HEK293 (cell line): ENCODE data around the gene PPP2R5D.

Source experiments
- CTCF ChIA-PET: fragments of 350-600 bp; formaldehyde crosslinking; extraction: SDS; loops from one replicate; lab custom pipeline; 2021; ENCODE audit warnings: antibody characterized with exemption; lab: Yijun Ruan, JAX
- POLR2A ChIA-PET: fragments of 300-600 bp; formaldehyde crosslinking; extraction: SDS; loops from one replicate; lab custom pipeline; 2020; ENCODE audit warnings: antibody characterized with exemption, inconsistent platforms; lab: Yijun Ruan, JAX
- H3K27ac ChIP-seq: fragments of 200-500 bp; sonication (Bioruptor generic); 2 replicates; pipeline ENCODE4 v1.5.1; 2014; ENCODE audit warnings: low read depth, low read length, control low read depth, inconsistent platforms; ENCODE audit errors: extremely low read depth
- H3K36me3 ChIP-seq, 2 experiments: fragments of 200-500 bp in 1 of 2; sonication (Bioruptor generic) in 1 of 2; 1 replicate in 1 of 2; 2 replicates in 1 of 2; pipeline ENCODE4 v1.5.1; 2014 to 2017; ENCODE audit warnings: inconsistent platforms in 2 of 2, low read length in 2 of 2; ENCODE audit not compliant: control insufficient read depth in 2 of 2, insufficient read depth in 1 of 2
- H3K4me1 ChIP-seq: fragments of 200-500 bp; sonication (Bioruptor generic); 2 replicates; pipeline ENCODE4 v1.5.1; 2014; ENCODE audit warnings: mild to moderate bottlenecking, low read length, inconsistent platforms; ENCODE audit not compliant: control insufficient read depth, insufficient read depth
- H3K4me3 ChIP-seq: 2 replicates; pipeline ENCODE4 v1.5.1; 2011; ENCODE audit warnings: low read depth, mild to moderate bottlenecking, control low read depth, low read length, moderate library complexity
- H3K9me3 ChIP-seq: fragments of 200-500 bp; sonication (Bioruptor generic); 2 replicates; pipeline ENCODE4 v1.5.1; 2014; ENCODE audit warnings: low read depth, low read length, inconsistent platforms; ENCODE audit not compliant: control insufficient read depth, insufficient read depth
- PATZ1 ChIP-seq: fragments of 450-650 bp; formaldehyde crosslinking; IDR thresholded peaks from 2 replicates; pipeline ENCODE4 v1.5.1; 2016; ENCODE audit warnings: missing biosample characterization, missing genetic modification characterization
- PBX3 ChIP-seq: sonication (generic); formaldehyde crosslinking; IDR thresholded peaks from 2 replicates; pipeline ENCODE4 v1.8.1; 2022; ENCODE audit warnings: mild to moderate bottlenecking, moderate library complexity, missing genetic modification reagents
- PRDM1 ChIP-seq: fragments of 450-650 bp; formaldehyde crosslinking; IDR thresholded peaks from 2 replicates; pipeline ENCODE4; 2016; ENCODE audit warnings: missing biosample characterization, missing genetic modification characterization
- TCF7L2 ChIP-seq: IDR thresholded peaks from 2 replicates; pipeline ENCODE4 v1.6.1; 2011; ENCODE audit warnings: low read depth, mild to moderate bottlenecking, inconsistent platforms, low read length, moderate library complexity, borderline replicate concordance
- ZBTB7A ChIP-seq: fragments of 450-650 bp; formaldehyde crosslinking; IDR thresholded peaks from 2 replicates; pipeline ENCODE4 v1.5.1; 2016; ENCODE audit warnings: low read depth, missing biosample characterization, missing genetic modification characterization
- ZNF175 ChIP-seq: fragments of 450-650 bp; formaldehyde crosslinking; IDR thresholded peaks from 2 replicates; pipeline ENCODE4 v1.5.1; 2016; ENCODE audit warnings: missing biosample characterization, missing genetic modification characterization
- ZNF19 ChIP-seq: fragments of 450-650 bp; formaldehyde crosslinking; IDR thresholded peaks from 2 replicates; pipeline ENCODE4; 2016; ENCODE audit warnings: missing biosample characterization, missing genetic modification characterization, low read depth
- ZNF223 ChIP-seq: fragments of 450-650 bp; formaldehyde crosslinking; IDR thresholded peaks from 2 replicates; pipeline ENCODE4 v1.5.1; 2016; ENCODE audit warnings: missing biosample characterization, missing genetic modification characterization
- ZNF274 ChIP-seq, 2 experiments: fragments of 200-500 bp in 1 of 2; fragments of 450-650 bp in 1 of 2; sonication (Bioruptor generic) in 1 of 2; formaldehyde crosslinking in 1 of 2; IDR thresholded peaks; 2 replicates each; pipeline versions ENCODE4 v1.5.1 to v1.6.1; 2014 to 2016; ENCODE audit warnings: borderline replicate concordance in 1 of 2, inconsistent platforms in 1 of 2, low read length in 1 of 2, missing biosample characterization in 1 of 2, missing genetic modification characterization in 1 of 2
- ZNF292 ChIP-seq: fragments of 450-650 bp; formaldehyde crosslinking; IDR thresholded peaks from 2 replicates; pipeline ENCODE4 v1.5.1; 2016; ENCODE audit warnings: low read depth, missing biosample characterization, missing genetic modification characterization, borderline replicate concordance
- ZNF335 ChIP-seq: fragments of 450-650 bp; formaldehyde crosslinking; conservative IDR thresholded peaks from 2 replicates; pipeline ENCODE4 v1.5.1; 2016; ENCODE audit warnings: missing biosample characterization, missing genetic modification characterization
- ZNF473 ChIP-seq: fragments of 450-650 bp; formaldehyde crosslinking; IDR thresholded peaks from 2 replicates; pipeline ENCODE4 v1.5.1; 2017; ENCODE audit warnings: missing biosample characterization, missing genetic modification characterization
- ZNF530 ChIP-seq: fragments of 450-650 bp; formaldehyde crosslinking; IDR thresholded peaks from 2 replicates; pipeline ENCODE4 v1.5.1; 2016; ENCODE audit warnings: low read depth, missing biosample characterization, missing genetic modification characterization
- ZNF600 ChIP-seq: fragments of 450-650 bp; formaldehyde crosslinking; IDR thresholded peaks from 2 replicates; pipeline ENCODE4 v1.5.1; 2016; ENCODE audit warnings: missing biosample characterization, missing genetic modification characterization
- ZNF837 ChIP-seq: fragments of 450-650 bp; formaldehyde crosslinking; IDR thresholded peaks from 2 replicates; pipeline ENCODE4 v1.5.1; 2016; ENCODE audit warnings: missing biosample characterization, missing genetic modification characterization
- TF ChIP-seq, protein P1 (sequence below): fragments of 450-650 bp; formaldehyde crosslinking; IDR thresholded peaks from 2 replicates; pipeline ENCODE4 v1.5.1; 2016; ENCODE audit warnings: missing biosample characterization, missing genetic modification characterization
- TF ChIP-seq, protein P2 (sequence below): fragments of 450-650 bp; formaldehyde crosslinking; optimal IDR thresholded peaks from 2 replicates; pipeline ENCODE3; 2016; ENCODE audit warnings: missing biosample characterization, mild to moderate bottlenecking, missing genetic modification characterization
- TF ChIP-seq, protein P3 (sequence below): fragments of 450-650 bp; formaldehyde crosslinking; IDR thresholded peaks from 2 replicates; pipeline ENCODE4 v1.5.1; 2016; ENCODE audit warnings: missing biosample characterization, missing genetic modification characterization, borderline replicate concordance

The PPP2R5D gene

DNA sequence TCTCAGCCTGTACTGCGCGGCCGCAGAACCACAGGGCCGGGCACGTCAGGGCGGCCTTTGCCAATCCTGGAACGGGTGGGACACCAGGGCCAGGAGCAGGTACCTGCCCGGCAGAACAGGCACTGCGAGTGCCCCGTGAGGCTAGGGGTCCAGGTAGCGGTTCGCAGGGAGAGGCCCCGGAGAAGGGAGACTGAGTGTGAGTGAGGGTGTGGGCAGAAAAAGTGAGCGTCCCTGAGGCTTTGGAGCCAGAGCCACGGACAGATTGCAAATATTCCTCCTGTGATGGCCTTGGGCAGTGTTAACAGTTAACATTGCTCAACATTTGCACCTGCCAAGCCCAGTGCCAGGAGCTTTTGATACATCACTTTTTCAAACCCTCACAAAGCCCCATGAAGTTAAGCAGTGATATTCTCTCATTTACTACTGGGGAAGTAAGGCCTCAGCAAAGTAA lies 23.3 kb upstream of the PPP2R5D start:
- ChIA-PET POLR2A (interaction anchor here (0.8 to 2.3 kb wide), 7 partner anchors 23 to 98 kb away, joined by 3 to 9 read pairs (median 4); partner anchors contain the start of genes CNPY3, CUL7, KLC4 and KLHDC3), CTCF (interaction anchor here (0.6 to 4.0 kb wide), 6 partner anchors 10 to 495 kb away, joined by 3 to 24 read pairs (median 4); no protein-coding TSS in a partner anchor)

More for the DNA sequence above, 23.3 kb upstream of the PPP2R5D start:
- Histone ChIP-seq H3K4me3 (peak overlapping the region; percentile 44), H3K27ac (no peak overlapping the region), H3K9me3 (no peaks in the 10 kb centered on the region), H3K36me3 (peaks cover 0 to 28% of the 10 kb centered on the region in 2 experiments; a peak in 2 of 3 replicates), H3K4me1 (0 out of 2 replicates have a peak, but pooled peaks cover 4% of the 10 kb centered on the region)
- no peak for TF ChIP-seq ZNF837
- TF ChIP-seq ZNF274 (IDR thresholded peaks at IDR 0.05; ENCODE audit: low read length): no peak
- no peak for TF ChIP-seq ZNF274 (tag by site-specific recombination; IDR thresholded peaks at IDR 0.05; ENCODE audit: borderline replicate concordance)
- TF ChIP-seq, protein P1, sequence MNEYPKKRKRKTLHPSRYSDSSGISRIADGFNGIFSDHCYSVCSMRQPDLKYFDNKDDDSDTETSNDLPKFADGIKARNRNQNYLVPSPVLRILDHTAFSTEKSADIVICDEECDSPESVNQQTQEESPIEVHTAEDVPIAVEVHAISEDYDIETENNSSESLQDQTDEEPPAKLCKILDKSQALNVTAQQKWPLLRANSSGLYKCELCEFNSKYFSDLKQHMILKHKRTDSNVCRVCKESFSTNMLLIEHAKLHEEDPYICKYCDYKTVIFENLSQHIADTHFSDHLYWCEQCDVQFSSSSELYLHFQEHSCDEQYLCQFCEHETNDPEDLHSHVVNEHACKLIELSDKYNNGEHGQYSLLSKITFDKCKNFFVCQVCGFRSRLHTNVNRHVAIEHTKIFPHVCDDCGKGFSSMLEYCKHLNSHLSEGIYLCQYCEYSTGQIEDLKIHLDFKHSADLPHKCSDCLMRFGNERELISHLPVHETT (tag by site-specific recombination): no peak
- TF ChIP-seq ZNF473: no peak
- no peak for TF ChIP-seq ZNF223 (tag by site-specific recombination)
- 0 out of 2 replicates have a peak, but pooled peaks have one; percentile 20 for TF ChIP-seq PRDM1 (tag by site-specific recombination)
- TF ChIP-seq ZNF175: no peak
- TF ChIP-seq, protein P2, sequence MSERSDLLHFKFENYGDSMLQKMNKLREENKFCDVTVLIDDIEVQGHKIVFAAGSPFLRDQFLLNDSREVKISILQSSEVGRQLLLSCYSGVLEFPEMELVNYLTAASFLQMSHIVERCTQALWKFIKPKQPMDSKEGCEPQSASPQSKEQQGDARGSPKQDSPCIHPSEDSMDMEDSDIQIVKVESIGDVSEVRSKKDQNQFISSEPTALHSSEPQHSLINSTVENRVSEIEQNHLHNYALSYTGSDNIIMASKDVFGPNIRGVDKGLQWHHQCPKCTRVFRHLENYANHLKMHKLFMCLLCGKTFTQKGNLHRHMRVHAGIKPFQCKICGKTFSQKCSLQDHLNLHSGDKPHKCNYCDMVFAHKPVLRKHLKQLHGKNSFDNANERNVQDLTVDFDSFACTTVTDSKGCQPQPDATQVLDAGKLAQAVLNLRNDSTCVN (tag by site-specific recombination): peak; percentile 44
- TF ChIP-seq ZNF292 (tag by site-specific recombination): no peak
- no peak for TF ChIP-seq TCF7L2
- peak; percentile 80 for TF ChIP-seq ZNF600
- no peak for TF ChIP-seq PATZ1 (tag by site-specific recombination)
- TF ChIP-seq, protein P3, sequence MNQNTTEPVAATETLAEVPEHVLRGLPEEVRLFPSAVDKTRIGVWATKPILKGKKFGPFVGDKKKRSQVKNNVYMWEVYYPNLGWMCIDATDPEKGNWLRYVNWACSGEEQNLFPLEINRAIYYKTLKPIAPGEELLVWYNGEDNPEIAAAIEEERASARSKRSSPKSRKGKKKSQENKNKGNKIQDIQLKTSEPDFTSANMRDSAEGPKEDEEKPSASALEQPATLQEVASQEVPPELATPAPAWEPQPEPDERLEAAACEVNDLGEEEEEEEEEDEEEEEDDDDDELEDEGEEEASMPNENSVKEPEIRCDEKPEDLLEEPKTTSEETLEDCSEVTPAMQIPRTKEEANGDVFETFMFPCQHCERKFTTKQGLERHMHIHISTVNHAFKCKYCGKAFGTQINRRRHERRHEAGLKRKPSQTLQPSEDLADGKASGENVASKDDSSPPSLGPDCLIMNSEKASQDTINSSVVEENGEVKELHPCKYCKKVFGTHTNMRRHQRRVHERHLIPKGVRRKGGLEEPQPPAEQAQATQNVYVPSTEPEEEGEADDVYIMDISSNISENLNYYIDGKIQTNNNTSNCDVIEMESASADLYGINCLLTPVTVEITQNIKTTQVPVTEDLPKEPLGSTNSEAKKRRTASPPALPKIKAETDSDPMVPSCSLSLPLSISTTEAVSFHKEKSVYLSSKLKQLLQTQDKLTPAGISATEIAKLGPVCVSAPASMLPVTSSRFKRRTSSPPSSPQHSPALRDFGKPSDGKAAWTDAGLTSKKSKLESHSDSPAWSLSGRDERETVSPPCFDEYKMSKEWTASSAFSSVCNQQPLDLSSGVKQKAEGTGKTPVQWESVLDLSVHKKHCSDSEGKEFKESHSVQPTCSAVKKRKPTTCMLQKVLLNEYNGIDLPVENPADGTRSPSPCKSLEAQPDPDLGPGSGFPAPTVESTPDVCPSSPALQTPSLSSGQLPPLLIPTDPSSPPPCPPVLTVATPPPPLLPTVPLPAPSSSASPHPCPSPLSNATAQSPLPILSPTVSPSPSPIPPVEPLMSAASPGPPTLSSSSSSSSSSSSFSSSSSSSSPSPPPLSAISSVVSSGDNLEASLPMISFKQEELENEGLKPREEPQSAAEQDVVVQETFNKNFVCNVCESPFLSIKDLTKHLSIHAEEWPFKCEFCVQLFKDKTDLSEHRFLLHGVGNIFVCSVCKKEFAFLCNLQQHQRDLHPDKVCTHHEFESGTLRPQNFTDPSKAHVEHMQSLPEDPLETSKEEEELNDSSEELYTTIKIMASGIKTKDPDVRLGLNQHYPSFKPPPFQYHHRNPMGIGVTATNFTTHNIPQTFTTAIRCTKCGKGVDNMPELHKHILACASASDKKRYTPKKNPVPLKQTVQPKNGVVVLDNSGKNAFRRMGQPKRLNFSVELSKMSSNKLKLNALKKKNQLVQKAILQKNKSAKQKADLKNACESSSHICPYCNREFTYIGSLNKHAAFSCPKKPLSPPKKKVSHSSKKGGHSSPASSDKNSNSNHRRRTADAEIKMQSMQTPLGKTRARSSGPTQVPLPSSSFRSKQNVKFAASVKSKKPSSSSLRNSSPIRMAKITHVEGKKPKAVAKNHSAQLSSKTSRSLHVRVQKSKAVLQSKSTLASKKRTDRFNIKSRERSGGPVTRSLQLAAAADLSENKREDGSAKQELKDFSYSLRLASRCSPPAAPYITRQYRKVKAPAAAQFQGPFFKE: peak; percentile 46; the same call in 1 of the 2 replicates
- TF ChIP-seq ZNF19 (tag by site-specific recombination): no peak
- TF ChIP-seq ZBTB7A (tag by site-specific recombination): peak; percentile 34; the same call in 1 of the 2 replicates
- TF ChIP-seq ZNF530 (tag by site-specific recombination): no peak
- no peak for TF ChIP-seq PBX3
- peak; percentile 79 for TF ChIP-seq ZNF335 (tag by site-specific recombination)
- TF ChIP-seq, all 188 proteins: peak for 6
